ENCODE data around the gene GTF2A2. TPM values are rescaled to one million over a fixed set of nuclear protein-coding genes. Genes with fewer than 3 reads are reported as not detected.

GTF2A2 gene
- total RNA-seq (39.7 and 41.5 TPM in 2 replicates), polyA plus RNA-seq (60.0 and 66.1 TPM in 2 replicates), polyA minus RNA-seq (15.8 and 21.3 TPM in 2 replicates)
- total RNA-seq (2013), result 59.9 TPM

GRCh38 chr15:59656897-59657634 is at the start of gene GTF2A2:
Gene GTF2A2, minus strand, starts transcription at chr15:59657515. Its CDS starts 5,238 bp downstream, at chr15:59652277.
- Mint-ChIP-seq H3K27ac (peak within 1 kb of the TSS; percentile 86), H3K4me3 (no peak within 1 kb of the TSS), H3K9me3 (ENCODE audit: insufficient read depth) (no peaks in the 10 kb centered on the region), H3K27me3 (no peaks in the 10 kb centered on the region), H3K4me1 (peaks cover 12% of the 10 kb centered on the region)
- Histone ChIP-seq H3K9me3 (ENCODE audit: control extremely low read depth in 1 of 3, control insufficient read depth in 2 of 3, insufficient read depth in 1 of 3, low read length in 2 of 3) (no peaks in the 10 kb centered on the region), H3K27me3 (replicated peaks in 1 of 4; ENCODE audit: control extremely low read depth in 1 of 4, control insufficient read depth in 3 of 4, insufficient read depth in 4 of 4, low read length in 3 of 4) (no peaks in the 10 kb centered on the region), H3K4me1 (ENCODE audit: control insufficient read depth in 2 of 2, insufficient read depth in 2 of 2, low read length in 2 of 2) (peaks cover 19 to 27% of the 10 kb centered on the region in 2 donors), H3K4me3 (ENCODE audit: control extremely low read depth in 1 of 5, extremely low read depth in 1 of 5, insufficient read depth in 1 of 5, low read depth in 2 of 5, low read length in 4 of 5) (peak within 1 kb of the TSS; percentile 74 to 94 (median 92)), H3K79me2 (ENCODE audit: control insufficient read depth, insufficient read depth, low read length) (peaks cover 48% of the 10 kb centered on the region), H3K4me2 (replicated peaks; ENCODE audit: low read depth, low read length, poor library complexity, severe bottlenecking) (peak within 1 kb of the TSS; percentile 78), H3K36me3 (replicated peaks in 1 of 2; ENCODE audit: control extremely low read depth in 1 of 2, control insufficient read depth in 1 of 2, extremely low read depth in 1 of 2, insufficient read depth in 2 of 2, low read length in 1 of 2) (peaks cover 19 to 27% of the 10 kb centered on the region in 2 experiments), H3K9ac (ENCODE audit: low read length) (peak within 1 kb of the TSS; percentile 84), H3K27ac (ENCODE audit: low read length in 2 of 2) (peak within 1 kb of the TSS; percentile 64 to 79), H4K20me1 (ENCODE audit: control insufficient read depth, insufficient read depth, low read length, poor library complexity, severe bottlenecking) (peaks cover 25% of the 10 kb centered on the region), H2AFZ (ENCODE audit: insufficient read depth, low read depth, low read length, poor library complexity, severe bottlenecking) (peak within 1 kb of the TSS; percentile 82)
- DNase-seq (peak; percentile 95), ATAC-seq (ENCODE audit: low read depth) (peak; percentile 99)
- no peak for TF ChIP-seq CTCF (IDR thresholded peaks at IDR 0.05)
- TF ChIP-seq EZH2 (IDR thresholded peaks at IDR 0.05; ENCODE audit: borderline replicate concordance, insufficient read depth, low read depth, low read length, poor library complexity, severe bottlenecking), result no peak
- intact Hi-C loops (cut with micrococcal nuclease), result loop anchor here (1.0 to 10.0 kb wide), 4 partner anchors 29 to 907 kb away; partner anchors contain the start of gene SLTM
- under 1% methylated on average over 53 of the region's 59 CpGs for WGBS (ENCODE audit: insufficient coverage)
- CTCF ChIA-PET, result interaction anchor here (0.8 to 3.0 kb wide), 7 partner anchors 17 to 128 kb away, joined by 3 to 12 read pairs (median 3); partner anchors contain the start of gene BNIP2
- POLR2A ChIA-PET, result interaction anchor here (0.5 to 0.9 kb wide), 4 partner anchors 32 to 741 kb away, joined by 3 to 5 read pairs (median 4); partner anchors contain the start of gene ANXA2

Measured in B cell (primary cell).